Caki2 (cell line): ENCODE data around the gene FPGS. TPM values are rescaled to one million over a fixed set of nuclear protein-coding genes. Genes with fewer than 3 reads are reported as not detected.

Experiments
- total RNA-seq: library from RNA; depleted of rRNA; stranded (reverse); fragments of >200 nt; shearing (Covaris generic); gene quantifications from 2 replicates; pipeline ENCODE4 v1.2.3, GENCODE V29; 2014; ENCODE audit warnings: low replicate concordance; rRNA removed

FPGS gene
- total RNA-seq, 1 experiment from 2014 or later = 76.5 TPM

Other genes with a start within 250 kb of the FPGS start
- 1.2 and 1.9 TPM in 2 replicates for gene STXBP1, start 190.6 kb upstream of the FPGS start, total RNA-seq
- gene CFAP157, start 95.9 kb upstream of the FPGS start, total RNA-seq = not detected in 2 replicates
- 15.6 and 58.3 TPM in 2 replicates for gene PTRH1, start 87.2 kb upstream of the FPGS start, total RNA-seq
- 0.67 TPM in 1 of 2 replicates, not detected in the other for gene TTC16, start 86.8 kb upstream of the FPGS start, total RNA-seq
- 2.3 and 2.6 TPM in 2 replicates for gene TOR2A, start 67.6 kb upstream of the FPGS start, total RNA-seq
- not detected in 2 replicates for gene SH2D3C, start 24.2 kb upstream of the FPGS start, total RNA-seq
- 38.3 and 51.9 TPM in 2 replicates for gene CDK9, start 16.8 kb upstream of the FPGS start, total RNA-seq
- gene ENG, start 51.8 kb downstream of the FPGS start, total RNA-seq = 2.1 and 5.2 TPM in 2 replicates
- gene AK1, start 74.8 kb downstream of the FPGS start, total RNA-seq = 32.4 and 51.2 TPM in 2 replicates
- 22.8 and 27.4 TPM in 2 replicates for gene ST6GALNAC6, start 96.7 kb downstream of the FPGS start, total RNA-seq
- gene ST6GALNAC4, start 114.2 kb downstream of the FPGS start, total RNA-seq = 18.1 and 22.2 TPM in 2 replicates
- 6.2 and 9.2 TPM in 2 replicates for gene PIP5KL1, start 127.9 kb downstream of the FPGS start, total RNA-seq
- gene DPM2, start 135.0 kb downstream of the FPGS start, total RNA-seq = 46.9 and 54.5 TPM in 2 replicates
- gene EEIG1, start 178.1 kb downstream of the FPGS start, total RNA-seq = 93.4 and 140 TPM in 2 replicates